Osteoblast (primary cell): Measurements from ENCODE around the gene CMIP. TPM values are rescaled to one million over a fixed set of nuclear protein-coding genes. Genes with fewer than 3 reads are reported as not detected.

Experiments
- DNase-seq: peaks from one replicate; pipeline ENCODE4 v3.0.0; 2011; ENCODE audit warnings: low spot score, mixed read lengths; ENCODE audit not compliant: insufficient read length; ENCODE audit errors: missing footprints
- H2AFZ ChIP-seq: 2 replicates; pipeline ENCODE4 v1.6.0; 2011; ENCODE audit warnings: mild to moderate bottlenecking, low read length
- H3K27ac ChIP-seq: 2 replicates; pipeline ENCODE4 v1.5.1; 2011; ENCODE audit warnings: mild to moderate bottlenecking, low read depth, low read length, moderate library complexity
- H3K27me3 ChIP-seq: 2 replicates; pipeline ENCODE4 v1.6.0; 2012; ENCODE audit warnings: mild to moderate bottlenecking, control low read depth, inconsistent platforms, low read length, moderate library complexity; ENCODE audit not compliant: insufficient read depth
- H3K36me3 ChIP-seq: 2 replicates; pipeline ENCODE4 v1.5.1; 2011; ENCODE audit warnings: mild to moderate bottlenecking, low read length, control low read depth, moderate library complexity; ENCODE audit not compliant: insufficient read depth
- H3K4me1 ChIP-seq: 2 replicates; pipeline ENCODE4 v1.5.1; 2011; ENCODE audit warnings: mild to moderate bottlenecking, low read length, control low read depth, moderate library complexity; ENCODE audit not compliant: insufficient read depth
- H3K4me2 ChIP-seq: 2 replicates; pipeline ENCODE4 v1.6.0; 2011; ENCODE audit warnings: mild to moderate bottlenecking, low read length; ENCODE audit not compliant: insufficient read depth
- H3K4me3 ChIP-seq: fragments of 200-600 bp; sonication (generic); 3 replicates; pipeline ENCODE4 v1.5.1; 2012; ENCODE audit warnings: mild to moderate bottlenecking, low read length, inconsistent platforms; ENCODE audit not compliant: insufficient read depth
- H3K79me2 ChIP-seq: 2 replicates; pipeline ENCODE4 v1.6.0; 2012; ENCODE audit warnings: mild to moderate bottlenecking, low read length, control low read depth, inconsistent platforms; ENCODE audit not compliant: insufficient read depth
- H3K9me3 ChIP-seq: 2 replicates; pipeline ENCODE4 v1.5.1; 2011; ENCODE audit warnings: low read depth, low read length, control low read depth
- H4K20me1 ChIP-seq: 2 replicates; pipeline ENCODE4 v1.6.0; 2012; ENCODE audit warnings: mild to moderate bottlenecking, low read length, control low read depth; ENCODE audit not compliant: insufficient read depth
- CTCF ChIP-seq: IDR thresholded peaks from 2 replicates; pipeline ENCODE4 v1.5.1; 2011; ENCODE audit warnings: mild to moderate bottlenecking, low read depth, low read length, moderate library complexity; ENCODE audit errors: extremely low read depth
- total RNA-seq: library from RNA; depleted of rRNA; stranded (reverse); fragments of >200 nt; gene quantifications from 2 replicates; pipeline ENCODE4 v1.2.3, GENCODE V29; 2012

Gene CMIP
- total RNA-seq, 1 donor, result 8.3 TPM

GRCh38 chr16:81697616-81698309, 253.2 kb downstream of the CMIP start:
- peak; percentile 68 for DNase-seq
- H3K4me1 ChIP-seq, result peaks cover 12% of the 10 kb centered on the region

GRCh38 chr16:81698310-81698641, 253.7 kb downstream of the CMIP start:
- Histone ChIP-seq H3K36me3 (peaks cover 11% of the 10 kb centered on the region), H3K9me3 (no peaks in the 10 kb centered on the region), H3K4me3 (no peak overlapping the region), H3K27ac (no peak overlapping the region), H4K20me1 (no peaks in the 10 kb centered on the region), H3K4me2 (no peak overlapping the region), H2AFZ (no peak overlapping the region), H3K27me3 (no peaks in the 10 kb centered on the region), H3K4me1 (peaks cover 14% of the 10 kb centered on the region), H3K79me2 (no peaks in the 10 kb centered on the region)
- TF ChIP-seq CTCF, result no peak
- no peak for DNase-seq

More at GRCh38 chr16:81697616-81698309, 253.2 kb downstream of the CMIP start:
- Histone ChIP-seq H3K79me2 (no peaks in the 10 kb centered on the region), H3K4me3 (no peak overlapping the region), H3K27me3 (no peaks in the 10 kb centered on the region), H3K4me2 (no peak overlapping the region), H3K9me3 (no peaks in the 10 kb centered on the region), H2AFZ (no peak overlapping the region), H3K36me3 (peaks cover 7% of the 10 kb centered on the region), H4K20me1 (no peaks in the 10 kb centered on the region), H3K27ac (no peak overlapping the region)
- TF ChIP-seq CTCF, result no peak

- Histone ChIP-seq H3K9me3 (no peaks in the 10 kb centered on the region), H3K4me2 (no peak overlapping the region), H3K4me1 (peaks cover 10% of the 10 kb centered on the region), H4K20me1 (no peaks in the 10 kb centered on the region), H3K4me3 (no peak overlapping the region), H3K36me3 (peaks cover 9% of the 10 kb centered on the region), H2AFZ (no peak overlapping the region), H3K27ac (no peak overlapping the region), H3K79me2 (no peaks in the 10 kb centered on the region), H3K27me3 (no peaks in the 10 kb centered on the region)
- peak; percentile 58 for DNase-seq
- no peak for TF ChIP-seq CTCF
Measured at GRCh38 chr16:81699596-81699995, 255.0 kb downstream of the CMIP start.

GRCh38 chr16:81700071-81700779, 255.6 kb downstream of the CMIP start:
- H3K9me3 ChIP-seq, result no peaks in the 10 kb centered on the region
- peaks cover 15% of the 10 kb centered on the region for H3K36me3 ChIP-seq
- DNase-seq, result peak; percentile 75

More at GRCh38 chr16:81700071-81700779, 255.6 kb downstream of the CMIP start:
- H4K20me1 ChIP-seq, result no peaks in the 10 kb centered on the region
- H3K27ac ChIP-seq, result no peak overlapping the region
- no peaks in the 10 kb centered on the region for H3K27me3 ChIP-seq
- H2AFZ ChIP-seq, result no peak overlapping the region
- H3K4me3 ChIP-seq, result no peak overlapping the region
- H3K4me1 ChIP-seq, result peaks cover 10% of the 10 kb centered on the region
- no peak for TF ChIP-seq CTCF
- H3K79me2 ChIP-seq, result no peaks in the 10 kb centered on the region
- H3K4me2 ChIP-seq, result no peak overlapping the region
